Left renal pelvis (tissue), 4 donors: ENCODE measurements around the gene PTTG1. TPM values are rescaled to one million over a fixed set of nuclear protein-coding genes. Genes with fewer than 3 reads are reported as not detected.

Source experiments
- DNase-seq, 4 donors: peaks; one replicate each; pipeline ENCODE4 v3.0.0-alpha.2; 2013; ENCODE audit warnings: low read depth in 4 of 4, low spot score in 3 of 4
- polyA plus RNA-seq, 4 donors: library from polyadenylated mRNA; unstranded; fragments of 120-200 nt; gene quantifications; one replicate each; pipeline ENCODE4 v1.2.1, GENCODE V29; 2013; ENCODE audit not compliant: insufficient read length in 4 of 4

Gene PTTG1
- 10 to 100 TPM; 58.6 to 78.9 (median 71.6) TPM for polyA plus RNA-seq

DNA sequence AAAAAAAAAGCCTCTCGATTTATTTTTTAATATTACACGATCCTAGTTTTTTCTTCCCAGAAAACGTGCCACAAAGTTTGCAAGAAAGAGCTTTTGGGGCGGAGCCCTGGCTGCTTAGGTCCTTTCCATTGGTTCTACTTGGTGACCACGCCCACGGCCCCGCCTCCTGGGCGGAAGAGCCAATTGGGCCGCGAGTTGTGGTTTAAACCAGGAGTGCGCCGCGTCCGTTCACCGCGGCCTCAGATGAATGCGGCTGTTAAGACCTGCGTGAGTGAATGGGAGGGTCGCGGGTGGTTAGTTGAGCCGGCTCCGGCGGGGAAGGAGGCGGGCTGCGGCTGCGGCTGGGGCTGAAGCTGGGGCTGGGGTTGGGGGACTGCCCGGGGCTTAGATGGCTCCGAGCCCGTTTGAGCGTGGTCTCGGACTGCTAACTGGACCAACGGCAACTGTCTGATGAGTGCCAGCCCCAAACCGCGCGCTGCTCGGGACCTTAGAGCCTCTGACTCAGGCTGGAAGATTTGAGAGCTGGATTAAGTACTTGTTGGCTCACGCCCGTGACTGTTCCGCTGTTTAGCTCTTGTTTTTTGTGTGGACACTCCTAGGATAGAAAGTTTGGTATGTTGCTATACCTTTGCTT, at the start of gene PTTG1:
PTTG1 (plus strand) TSS at position 231 of the 634 bp plus-strand sequence. CDS start 458 bp downstream, outside the sequence.
- DNase-seq: peak; percentile 92 to 96 (median 93)

DNA sequence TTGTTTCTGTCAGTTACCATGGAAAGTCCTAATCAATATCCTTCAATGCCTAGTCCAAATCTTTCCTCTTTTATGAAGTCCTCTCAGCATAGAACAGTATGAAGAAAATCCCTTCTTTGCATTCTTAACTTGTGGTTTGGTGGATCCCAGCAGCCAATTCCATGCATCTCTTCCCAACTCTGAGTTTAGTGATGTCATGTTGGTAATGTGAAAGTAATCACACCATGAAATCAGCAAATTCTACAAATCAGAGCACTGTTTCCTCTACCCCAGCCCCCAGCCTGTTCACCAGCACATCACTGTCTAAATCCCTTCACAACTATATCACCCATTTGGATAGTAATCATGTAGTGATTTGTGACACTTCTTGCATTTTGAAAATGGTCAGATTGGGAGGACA, 46.5 kb upstream of the PTTG1 start:
- DNase-seq: no peak

DNA sequence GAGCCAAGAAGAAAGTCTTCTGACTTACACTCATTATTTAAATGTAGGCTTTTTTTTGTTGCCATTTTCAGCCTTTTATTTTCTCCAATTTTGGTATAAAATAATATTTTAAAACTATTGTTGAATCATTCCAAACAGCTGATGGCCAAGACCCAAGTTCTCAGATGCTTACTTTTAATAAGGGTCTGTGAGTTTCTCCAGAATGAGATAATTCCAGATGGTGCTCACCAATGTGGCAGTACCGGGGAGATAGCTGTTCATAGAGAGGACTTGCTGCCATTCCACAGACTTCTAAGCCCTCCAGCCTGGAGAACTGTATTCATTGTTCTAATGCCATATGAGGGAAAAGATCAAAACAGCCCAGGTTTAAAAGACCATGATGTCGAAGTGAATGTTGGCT, 46.0 kb upstream of the PTTG1 start:
- no peak for DNase-seq

DNA sequence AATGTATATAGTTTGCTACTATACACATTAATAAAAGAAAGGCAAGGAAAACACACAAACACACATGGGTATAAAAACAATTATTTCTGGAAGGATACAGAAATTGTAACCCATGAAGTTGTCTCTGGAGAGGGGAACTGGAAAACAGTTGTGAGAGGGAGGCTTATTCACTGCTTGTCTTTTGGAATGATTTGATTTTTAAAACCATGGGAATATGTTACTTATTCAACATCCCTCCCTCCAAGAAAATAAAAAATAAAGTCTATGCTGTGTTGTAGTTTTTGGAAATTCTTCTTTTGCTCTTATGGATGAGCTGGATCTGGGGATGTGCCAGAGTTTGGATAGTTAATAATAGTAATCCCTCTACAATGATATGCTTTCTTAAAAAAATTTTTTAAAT, 45.2 kb upstream of the PTTG1 start:
- DNase-seq: no peak

DNA sequence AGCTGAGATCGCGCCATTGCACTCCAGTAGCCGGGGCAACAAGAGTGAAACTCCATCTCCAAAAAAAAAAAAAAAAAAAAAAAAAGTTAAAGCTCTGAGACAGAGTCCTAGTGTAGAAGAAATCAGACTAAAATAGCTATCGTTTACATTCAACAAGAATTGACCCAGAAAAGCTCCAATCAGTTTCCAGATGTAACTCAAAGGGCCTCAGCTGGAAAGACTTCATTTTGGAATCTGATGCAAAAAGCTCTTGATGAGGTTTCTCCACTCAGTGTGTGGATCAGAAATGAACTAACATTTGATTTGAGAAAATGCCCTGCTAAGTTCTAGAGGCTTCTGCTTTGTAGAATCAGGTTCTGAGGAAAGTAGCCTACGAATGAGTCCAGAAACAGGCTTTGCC, 44.0 kb upstream of the PTTG1 start:
- DNase-seq: no peak

- no peak for DNase-seq
Observed at GRCh38 chr5:160378330-160378729, 43.3 kb upstream of the PTTG1 start.

DNA sequence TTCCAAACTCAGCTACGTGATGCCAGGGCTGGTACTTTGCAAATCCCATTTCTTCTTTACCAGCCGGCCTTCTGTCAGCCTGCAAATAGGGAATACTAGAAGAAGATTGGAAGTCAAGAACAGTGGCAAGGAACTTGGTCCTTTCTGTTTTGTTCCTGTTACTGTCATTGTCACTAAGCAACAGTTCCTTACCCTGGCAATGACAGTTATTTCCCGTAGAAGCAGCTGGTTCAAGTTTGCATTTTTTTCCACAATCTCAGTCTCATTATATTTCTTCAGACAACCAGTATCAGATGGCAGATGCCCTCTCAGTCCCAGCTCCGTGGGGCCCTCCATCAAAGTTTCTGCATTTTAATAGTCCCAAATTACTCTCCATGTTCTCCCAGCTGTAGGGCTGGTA, 42.1 kb upstream of the PTTG1 start:
- DNase-seq: no peak

GRCh38 chr5:160380041-160380440, 41.6 kb upstream of the PTTG1 start:
- no peak for DNase-seq

- no peak for DNase-seq
Observed at GRCh38 chr5:160382346-160382745, 39.3 kb upstream of the PTTG1 start.

GRCh38 chr5:160384681-160385080, 37.0 kb upstream of the PTTG1 start:
- no peak for DNase-seq

- DNase-seq: no peak
Observed at GRCh38 chr5:160385496-160385895, 36.2 kb upstream of the PTTG1 start.

DNA sequence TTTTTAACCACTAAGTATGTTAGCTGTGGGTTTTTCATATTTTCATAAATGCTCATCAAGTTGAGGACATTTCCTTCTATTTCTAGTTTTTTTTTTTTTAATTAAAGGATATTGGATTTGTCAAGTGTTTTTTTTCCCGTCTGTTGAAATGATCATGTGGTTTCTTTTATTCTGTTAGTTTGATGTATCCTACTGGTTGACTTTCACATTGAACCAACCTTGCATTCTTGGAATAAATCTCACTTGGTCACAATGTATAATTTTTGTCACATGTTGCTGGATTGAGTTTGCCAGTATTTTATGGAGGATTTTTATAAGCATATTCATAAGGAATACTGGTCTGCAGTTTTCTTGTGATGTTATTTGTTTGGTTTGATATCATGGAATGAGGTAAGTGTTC, 34.2 kb upstream of the PTTG1 start:
- DNase-seq: no peak

- no peak for DNase-seq
Observed at GRCh38 chr5:160390787-160391696, 30.6 kb upstream of the PTTG1 start.

DNA sequence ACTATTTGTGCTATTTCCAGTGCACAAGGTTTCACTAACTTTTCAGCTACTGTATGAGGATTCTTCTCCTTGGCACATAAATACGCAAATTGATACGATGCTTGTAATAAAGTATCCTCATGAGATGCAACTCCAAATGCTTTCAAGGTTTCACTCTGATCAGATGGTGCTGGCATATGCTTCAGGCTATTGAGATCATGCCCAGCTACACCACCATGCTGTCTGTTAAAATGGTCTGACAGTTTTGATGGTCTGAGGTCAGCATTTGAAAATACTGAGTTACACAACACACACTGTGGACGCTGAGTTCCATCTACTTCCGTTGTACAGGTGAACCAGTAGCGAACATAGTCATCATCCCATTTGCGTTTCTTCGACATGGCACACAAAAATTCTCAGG, 26.5 kb upstream of the PTTG1 start:
- DNase-seq: no peak

GRCh38 chr5:160397492-160397891, 24.2 kb upstream of the PTTG1 start:
- no peak for DNase-seq

- DNase-seq: no peak
Observed at GRCh38 chr5:160398806-160399205, 22.8 kb upstream of the PTTG1 start.

DNA sequence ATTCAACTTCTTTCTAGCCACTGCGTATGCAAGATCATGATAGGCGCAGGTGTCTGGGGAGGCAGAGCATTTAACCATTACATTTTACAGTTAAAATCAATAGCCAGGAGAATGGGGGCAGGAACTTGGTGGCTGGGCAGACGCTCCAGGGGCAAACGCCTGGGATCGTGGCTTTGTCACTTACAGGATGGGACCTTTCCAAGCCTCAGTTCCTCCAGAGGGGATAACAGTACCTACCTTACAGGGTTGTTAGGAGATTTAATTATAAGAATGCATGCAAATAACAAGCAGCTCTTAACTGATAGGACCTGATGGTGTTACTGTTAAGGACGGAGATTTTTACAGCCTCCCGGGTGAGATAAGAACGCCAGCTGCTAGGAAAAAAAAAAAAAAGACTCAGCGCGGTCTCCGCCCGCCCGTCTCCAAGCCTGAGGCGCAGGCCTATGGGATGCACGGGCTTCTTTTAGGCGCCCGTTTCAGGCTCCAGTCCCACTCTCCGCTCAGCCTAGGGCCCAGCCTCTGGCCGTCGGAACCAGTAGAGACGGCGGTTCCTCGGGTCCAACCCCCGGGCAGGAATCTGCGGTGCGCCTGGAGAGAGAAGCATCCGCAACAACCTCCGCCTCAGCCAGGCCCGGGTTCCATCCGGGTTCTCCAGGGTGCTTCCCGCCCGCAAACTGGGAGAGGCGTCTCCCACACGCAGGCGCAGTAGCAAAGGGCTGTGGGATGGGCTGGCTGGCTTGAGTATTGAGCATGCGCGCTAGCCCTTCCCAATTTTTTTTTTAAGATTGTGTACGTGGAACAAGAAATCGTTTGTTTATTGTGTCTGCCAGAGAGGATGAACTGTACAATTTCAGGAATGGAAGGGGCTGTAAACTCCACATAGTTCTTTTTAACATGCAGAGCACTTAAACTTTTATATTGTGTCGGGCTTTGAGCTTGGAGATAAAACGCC, 22.0 kb upstream of the PTTG1 start, which contains the start of gene FAM200C:
FAM200C (minus strand) TSS at position 653 of the 952 bp plus-strand sequence. CDS start 4,564 bp downstream, outside the sequence.
- DNase-seq: peak; percentile 82 to 91 (median 86)

DNA sequence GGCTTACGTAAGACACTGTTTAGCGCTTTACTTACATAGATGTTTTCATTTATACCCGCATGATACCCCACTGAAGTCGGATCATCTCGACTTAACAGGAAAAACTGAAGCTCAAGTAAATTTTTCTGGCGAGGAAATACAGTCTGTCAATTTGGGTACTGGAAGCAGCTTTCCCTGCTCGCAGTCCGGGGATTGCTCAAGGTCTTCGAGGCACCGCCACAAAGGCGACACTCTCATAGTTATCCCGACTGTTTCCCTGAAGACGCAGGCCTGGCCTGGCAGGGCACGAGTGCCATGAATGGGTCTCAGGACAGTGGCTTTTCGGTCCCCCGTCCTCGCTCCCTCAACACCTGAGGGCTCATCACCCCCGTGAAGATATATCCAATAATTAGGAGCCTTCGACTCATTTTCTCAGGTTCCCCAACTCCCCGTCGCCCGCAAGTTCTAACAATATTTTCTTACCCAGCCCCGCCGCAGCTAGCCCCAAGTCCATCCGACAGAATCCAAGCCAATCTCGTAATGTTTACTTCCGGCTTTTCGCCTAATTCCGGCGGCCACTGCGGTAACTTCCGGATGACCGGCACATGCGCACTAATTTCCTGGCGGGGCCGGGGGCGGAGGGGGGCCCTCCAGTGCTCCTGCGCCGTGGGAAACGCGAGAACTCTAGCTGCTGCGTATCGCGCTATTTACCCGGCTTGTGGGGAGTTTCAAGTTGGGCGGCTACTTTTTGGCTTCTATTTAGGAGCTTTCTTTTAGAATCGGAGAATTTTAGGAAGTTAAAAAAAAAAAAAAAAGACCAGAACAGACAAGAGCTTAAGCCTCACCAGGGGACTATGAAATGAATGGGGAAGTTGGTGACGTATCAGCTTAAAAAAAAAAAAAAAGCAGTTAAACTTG, 2.8 kb upstream of the PTTG1 start, which contains the start of gene SLU7:
SLU7 (minus strand) TSS at position 521 of the 897 bp plus-strand sequence. CDS start 3,787 bp downstream, outside the sequence.
- peak in 3 of 4 donors; percentile 91 to 94 (median 92) for DNase-seq
